Activated CD8-positive, alpha-beta memory T cell treated with anti-CD3 and anti-CD28 coated beads for 1 hour (primary cell): ENCODE data around the gene NUP133.
"Not testable (repeated sequence)": the region's sequence is repeated elsewhere in the genome, so short reads cannot be mapped to it uniquely, and the experiment has no call there.

Experiments used
- DNase-seq, 2 donors: peaks; one replicate each; pipeline ENCODE4 v3.0.0-alpha.2; 2020; ENCODE audit warnings: low read depth in 1 of 2; ENCODE audit errors: extremely low read depth in 1 of 2

The NUP133 gene

DNA sequence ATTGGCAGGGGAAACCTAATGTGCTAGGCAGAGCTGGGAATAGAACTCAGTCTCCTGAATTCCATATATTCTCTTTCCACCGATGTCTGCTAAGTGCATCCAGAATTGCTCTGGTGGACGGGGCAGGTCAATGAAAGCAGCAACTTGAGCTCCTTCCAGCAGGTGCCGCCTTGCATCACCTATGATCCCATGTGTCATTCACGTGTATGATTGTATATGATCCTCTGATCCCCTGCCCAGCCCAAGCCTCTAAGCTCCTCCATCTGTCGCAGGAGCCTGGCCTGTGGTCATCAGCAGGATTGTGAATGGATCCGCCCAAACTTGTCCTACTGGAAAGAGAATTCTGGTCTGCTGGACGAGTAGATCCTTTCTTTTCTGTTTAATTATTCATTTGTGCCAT is 87.4 kb downstream of the NUP133 start:
- no peak for DNase-seq

DNA sequence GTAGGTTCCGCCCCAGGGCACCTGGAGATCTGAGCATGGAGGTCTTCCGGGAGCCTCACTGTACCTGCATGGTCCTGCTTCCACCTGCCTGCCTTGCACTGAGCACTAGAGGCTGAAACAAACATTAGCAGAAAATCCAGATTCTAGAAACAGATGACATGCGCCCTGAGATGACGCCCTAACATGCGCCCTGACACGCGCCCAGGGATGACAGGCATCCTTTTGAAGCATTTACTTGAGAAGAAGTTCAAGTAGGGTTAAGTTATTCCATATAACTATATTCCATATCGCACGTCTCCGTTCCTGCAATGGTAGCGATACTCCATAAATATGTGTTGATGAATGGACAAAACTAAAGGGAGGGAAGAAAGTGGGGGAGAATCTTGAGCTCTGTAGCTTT is 87.9 kb downstream of the NUP133 start:
- no peak for DNase-seq

DNA sequence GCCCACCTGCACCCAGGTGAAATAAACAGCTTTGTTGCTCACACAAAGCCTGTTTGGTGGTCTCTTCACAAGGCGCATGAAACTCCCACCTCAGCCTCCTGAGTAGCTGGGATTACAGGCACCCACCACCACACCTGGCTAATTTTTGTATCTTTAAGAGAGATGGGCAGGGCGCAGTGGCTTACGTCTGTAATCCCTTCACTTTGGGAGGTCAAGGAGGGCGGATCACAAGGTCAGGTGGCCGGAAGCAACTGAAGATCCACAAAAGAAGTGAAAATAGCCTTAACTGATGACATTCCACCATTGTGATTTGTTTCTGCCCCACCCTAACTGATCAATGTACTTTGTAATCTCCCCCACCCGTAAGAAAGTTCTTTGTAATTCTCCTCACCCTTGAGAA is 89.6 kb downstream of the NUP133 start:
- not testable (repeated sequence) for DNase-seq

- not testable (repeated sequence) for DNase-seq
These were observed 95.3 kb downstream of the NUP133 start for GRCh38 chr1:229412810-229413209.

DNA sequence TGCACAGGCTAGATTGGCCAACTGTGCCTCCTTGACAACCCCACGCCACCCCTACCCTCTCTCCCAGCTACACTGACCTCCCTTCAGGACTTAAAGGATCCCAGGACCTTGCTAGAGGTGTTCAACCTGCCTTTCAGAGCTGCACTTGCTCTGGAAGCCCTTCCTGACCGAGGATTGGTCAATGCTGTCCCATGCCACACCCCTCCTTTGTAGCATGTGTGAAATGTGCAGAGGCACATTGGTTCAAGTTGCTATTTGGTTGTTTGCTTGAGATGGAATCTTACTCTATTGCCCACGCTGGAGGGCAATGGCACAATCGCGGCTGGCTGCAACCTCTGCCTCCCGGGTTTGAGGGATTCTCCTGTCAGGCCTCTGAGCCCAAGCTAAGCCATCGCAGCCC is 96.1 kb downstream of the NUP133 start:
- no peak for DNase-seq

GRCh38 chr1:229411434-229412055 is 96.6 kb downstream of the NUP133 start:
- DNase-seq, result no peak

GRCh38 chr1:229410692-229411433 is 97.3 kb downstream of the NUP133 start:
- no peak for DNase-seq

GRCh38 chr1:229410370-229410691 is 97.8 kb downstream of the NUP133 start:
- no peak for DNase-seq

GRCh38 chr1:229409616-229410369 is 98.3 kb downstream of the NUP133 start:
- no peak for DNase-seq

GRCh38 chr1:229408458-229409037 is 99.6 kb downstream of the NUP133 start:
- no peak for DNase-seq

DNA sequence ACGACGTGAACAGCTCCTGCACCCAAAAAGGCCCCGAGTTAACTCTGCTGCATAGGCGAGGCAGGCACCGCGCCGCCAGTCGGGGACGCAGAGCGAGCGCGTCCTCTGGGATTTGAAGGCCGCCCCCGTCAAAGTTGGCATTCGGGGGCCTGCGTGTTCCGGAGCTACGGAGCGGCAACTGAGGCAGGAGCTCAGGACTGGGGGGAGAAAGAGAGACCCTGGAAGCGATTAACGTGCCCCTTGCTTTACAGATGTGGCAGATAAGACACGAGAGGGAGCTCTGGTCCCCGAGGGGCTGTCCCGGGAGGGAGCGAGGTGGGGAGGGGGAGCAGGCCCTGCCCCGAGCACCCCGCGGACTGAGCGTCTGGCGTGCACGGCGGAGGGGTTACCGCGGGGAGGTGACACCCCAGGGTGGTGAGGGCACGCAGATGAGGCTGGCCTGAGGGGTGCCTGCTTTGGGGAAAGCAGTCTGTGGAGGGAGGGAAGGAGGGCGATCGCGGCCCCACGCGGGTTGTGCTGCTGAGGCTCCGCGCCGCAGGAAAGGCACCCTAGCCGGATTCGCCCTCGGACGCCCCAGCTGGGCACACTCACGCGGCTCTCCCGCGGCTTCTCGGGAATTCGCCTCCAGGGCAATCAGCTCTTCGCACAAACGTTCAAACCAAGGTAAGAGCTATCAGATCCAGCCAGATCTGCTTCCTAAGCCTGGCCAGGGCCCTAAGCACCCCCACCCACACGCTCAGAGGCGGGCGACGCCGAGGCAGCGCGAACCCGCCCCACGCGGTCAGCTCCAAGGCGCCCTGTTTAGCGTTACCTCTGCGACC is 100.7 kb downstream of the NUP133 start:
- DNase-seq, result no peak

GRCh38 chr1:229406798-229407197 is 101.3 kb downstream of the NUP133 start:
- no peak for DNase-seq

GRCh38 chr1:229403573-229403972 is 104.6 kb downstream of the NUP133 start:
- DNase-seq, result no peak

DNA sequence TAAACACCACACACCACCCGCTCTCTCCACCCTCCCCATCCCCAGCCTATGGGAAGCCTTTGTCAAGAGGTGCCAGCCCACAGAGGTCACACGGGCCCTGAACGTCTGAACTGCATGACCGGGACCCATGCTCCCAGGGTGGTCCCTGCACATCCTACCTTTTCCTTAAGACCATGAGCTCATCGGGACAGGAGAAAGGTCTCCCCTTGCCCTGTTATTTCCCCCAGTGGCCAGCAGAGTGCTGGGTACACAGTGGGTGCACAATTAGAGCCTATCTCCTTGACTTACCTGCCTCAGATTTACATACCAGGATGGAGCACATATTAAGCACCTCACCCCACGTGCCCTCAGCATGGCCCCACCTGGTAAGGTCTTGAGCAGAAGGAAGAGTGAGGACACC is 105.1 kb downstream of the NUP133 start:
- DNase-seq, result no peak

- DNase-seq, result not testable (repeated sequence)
These were observed 105.8 kb downstream of the NUP133 start for GRCh38 chr1:229402329-229402728.

- DNase-seq, result no peak
These were observed 110.4 kb downstream of the NUP133 start for GRCh38 chr1:229397762-229398161.

GRCh38 chr1:229396585-229397206 is 111.4 kb downstream of the NUP133 start:
- DNase-seq, result no peak

- not testable (repeated sequence) for DNase-seq
These were observed 113.6 kb downstream of the NUP133 start for GRCh38 chr1:229394517-229394916.

DNA sequence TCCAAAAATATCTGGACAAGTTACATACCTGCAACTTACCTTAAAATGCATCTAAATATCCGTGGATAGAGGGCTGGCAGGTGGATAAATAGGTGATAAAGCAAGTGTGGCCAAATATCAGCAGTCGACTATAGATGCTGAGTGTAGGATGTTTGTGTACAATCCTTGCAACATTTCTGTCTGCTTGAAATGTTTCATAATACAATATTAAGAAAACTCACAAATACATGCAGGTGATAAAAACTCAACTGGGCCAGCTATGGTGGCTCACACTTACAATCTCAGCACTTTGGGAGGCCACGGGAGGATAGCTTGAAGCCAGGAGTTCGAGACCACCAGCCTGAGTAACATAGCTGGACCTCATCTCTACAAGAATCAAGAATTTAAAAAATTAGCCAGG is 115.2 kb downstream of the NUP133 start:
- DNase-seq, result no peak
